Subcutaneous abdominal adipose tissue (tissue), 5 donors: ENCODE measurements around the gene NME4.
"Not testable (repeated sequence)": the region's sequence is repeated elsewhere in the genome, so short reads cannot be mapped to it uniquely, and the experiment has no call there.

Experiments
- H3K27ac ChIP-seq: one replicate; pipeline ENCODE4 v1.7.0; 2013; ENCODE audit warnings: low read depth, mild to moderate bottlenecking, inconsistent platforms, low read length, moderate library complexity
- H3K27me3 ChIP-seq, 5 donors: one replicate each; pipeline ENCODE4 v1.7.0; 2013; ENCODE audit warnings: low read length in 5 of 5, inconsistent platforms in 1 of 5; ENCODE audit not compliant: control insufficient read depth in 5 of 5, insufficient read depth in 4 of 5
- H3K36me3 ChIP-seq, 5 donors: one replicate each; pipeline ENCODE4 v1.7.0; 2013; ENCODE audit warnings: low read length in 5 of 5; ENCODE audit not compliant: control insufficient read depth in 5 of 5, insufficient read depth in 5 of 5
- H3K4me1 ChIP-seq, 5 donors: one replicate each; pipeline ENCODE4 v1.7.0; 2013; ENCODE audit warnings: low read length in 5 of 5, mild to moderate bottlenecking in 3 of 5, moderate library complexity in 1 of 5; ENCODE audit not compliant: control insufficient read depth in 5 of 5, insufficient read depth in 5 of 5
- H3K4me3 ChIP-seq, 5 donors: one replicate each; pipeline ENCODE4 v1.7.0; 2013; ENCODE audit warnings: low read length in 5 of 5, low read depth in 1 of 5
- H3K9ac ChIP-seq, 5 donors: one replicate each; pipeline ENCODE4 v1.7.0; 2013; ENCODE audit warnings: low read length in 5 of 5, mild to moderate bottlenecking in 4 of 5, moderate library complexity in 3 of 5
- H3K9me3 ChIP-seq, 5 donors: one replicate each; pipeline ENCODE4 v1.7.0; 2013; ENCODE audit warnings: low read length in 5 of 5; ENCODE audit not compliant: control insufficient read depth in 5 of 5
- donor health status: healthy.
- donor health status: healthy.
- donor health status: healthy.
- donor health status: healthy.
- donor health status: healthy.

NME4 gene

GRCh38 chr16:397135-397661 lies at the start of gene NME4:
Gene NME4, plus strand, starts transcription at chr16:397199. Its CDS starts 24 bp downstream, at chr16:397223.
- Histone ChIP-seq H3K27ac (peak within 1 kb of the TSS; percentile 70), H3K9me3 (no peaks in the 10 kb centered on the region), H3K36me3 (peaks cover 0 to 11% (median 8%) of the 10 kb centered on the region in 5 donors), H3K9ac (peak within 1 kb of the TSS in 3 of 5 donors; percentile 37 to 56 (median 48)), H3K4me3 (peak within 1 kb of the TSS; percentile 61 to 85 (median 70)), H3K4me1 (peaks cover 0 to 35% (median 23%) of the 10 kb centered on the region in 5 donors), H3K27me3 (no peaks in the 10 kb centered on the region)

DNA sequence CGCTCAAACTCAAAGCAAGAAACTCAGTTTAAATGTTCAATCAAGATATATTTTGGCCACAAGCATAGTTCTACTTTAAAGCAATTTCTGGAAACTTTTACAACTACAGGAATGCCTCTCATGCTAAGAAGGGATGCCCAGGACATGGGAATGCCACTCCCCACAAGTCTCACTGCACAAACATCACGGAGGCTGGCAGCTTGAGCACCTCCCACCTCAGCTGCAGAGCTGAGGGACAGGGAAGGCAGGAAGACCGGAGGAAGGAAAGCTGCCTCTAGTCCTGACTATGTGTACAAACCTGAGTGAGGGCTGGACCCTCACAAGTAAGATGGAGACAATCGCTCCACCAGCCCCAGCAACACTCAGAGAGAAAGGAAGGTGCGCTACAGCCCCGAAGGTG lies 49.8 kb upstream of the NME4 start:
- peaks cover 0 to 10% (median 9%) of the 10 kb centered on the region in 5 donors for H3K4me1 ChIP-seq
- H3K27ac ChIP-seq: no peak overlapping the region
- no peak overlapping the region for H3K9ac ChIP-seq
- H3K36me3 ChIP-seq: peaks cover 0 to 46% (median 30%) of the 10 kb centered on the region in 5 donors
- no peaks in the 10 kb centered on the region for H3K27me3 ChIP-seq
- H3K4me3 ChIP-seq: no peak overlapping the region
- no peaks in the 10 kb centered on the region for H3K9me3 ChIP-seq

GRCh38 chr16:348495-348894 lies 48.5 kb upstream of the NME4 start:
- H3K9me3 ChIP-seq, H3K4me3 ChIP-seq, H3K9ac ChIP-seq, H3K27me3 ChIP-seq, H3K27ac ChIP-seq: not testable (repeated sequence)
- H3K36me3 ChIP-seq: peaks cover 0 to 38% (median 25%) of the 10 kb centered on the region in 5 donors
- peaks cover 0 to 15% (median 13%) of the 10 kb centered on the region in 5 donors for H3K4me1 ChIP-seq

- H3K4me3 ChIP-seq: no peak overlapping the region
- peaks cover 0 to 17% (median 14%) of the 10 kb centered on the region in 5 donors for H3K4me1 ChIP-seq
- no peak overlapping the region for H3K27ac ChIP-seq
- peaks cover 0 to 38% (median 25%) of the 10 kb centered on the region in 5 donors for H3K36me3 ChIP-seq
- H3K27me3 ChIP-seq: no peaks in the 10 kb centered on the region
- no peak overlapping the region for H3K9ac ChIP-seq
- no peaks in the 10 kb centered on the region for H3K9me3 ChIP-seq
These were observed 47.8 kb upstream of the NME4 start for GRCh38 chr16:349211-349610.

DNA sequence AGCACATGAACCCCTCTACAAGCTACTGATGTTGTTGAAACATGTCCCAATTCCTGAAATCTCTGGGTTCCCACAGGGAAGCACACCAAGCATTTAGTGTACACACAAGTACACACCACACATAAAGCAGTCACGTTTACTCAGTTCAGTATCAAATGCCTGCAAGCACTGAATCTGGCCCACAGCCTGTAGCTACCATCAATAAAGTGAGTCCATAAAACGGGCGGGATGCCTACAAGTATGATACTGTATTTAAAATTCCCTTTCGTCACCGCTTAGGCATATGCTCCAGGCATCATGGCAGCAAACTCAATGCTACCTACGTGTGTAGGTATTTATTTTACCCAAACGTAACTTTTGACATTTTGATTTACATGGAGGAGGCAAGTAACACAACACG lies 46.8 kb upstream of the NME4 start:
- Histone ChIP-seq H3K27me3 (no peaks in the 10 kb centered on the region), H3K4me3 (no peak overlapping the region), H3K36me3 (peaks cover 0 to 29% (median 16%) of the 10 kb centered on the region in 5 donors), H3K4me1 (peaks cover 0 to 17% (median 14%) of the 10 kb centered on the region in 5 donors), H3K9me3 (no peaks in the 10 kb centered on the region), H3K27ac (no peak overlapping the region), H3K9ac (no peak overlapping the region)

- Histone ChIP-seq H3K9ac (peak overlapping the region in 4 of 5 donors; percentile 72 to 82 (median 77)), H3K36me3 (peaks cover 0 to 12% (median 5%) of the 10 kb centered on the region in 5 donors), H3K9me3 (no peaks in the 10 kb centered on the region), H3K27ac (no peak overlapping the region), H3K4me3 (peak overlapping the region in 4 of 5 donors; percentile 61 to 73 (median 66)), H3K27me3 (no peaks in the 10 kb centered on the region), H3K4me1 (peaks cover 0 to 17% (median 14%) of the 10 kb centered on the region in 5 donors)
These were observed 45.0 kb upstream of the NME4 start for GRCh38 chr16:351804-352520.

GRCh38 chr16:352547-353403 lies 44.2 kb upstream of the NME4 start, which contains the start of gene AXIN1:
Gene AXIN1, minus strand, starts transcription at chr16:352723. Its CDS starts 5,698 bp downstream, at chr16:347025.
- Histone ChIP-seq H3K4me3 (peak within 1 kb of the TSS in 4 of 5 donors; percentile 61 to 73 (median 66)), H3K27me3 (no peaks in the 10 kb centered on the region), H3K4me1 (peaks cover 0 to 17% (median 14%) of the 10 kb centered on the region in 5 donors), H3K36me3 (peaks cover 0 to 6% (median 3%) of the 10 kb centered on the region in 5 donors), H3K27ac (no peak within 1 kb of the TSS), H3K9ac (peak within 1 kb of the TSS in 4 of 5 donors; percentile 72 to 82 (median 77)), H3K9me3 (no peaks in the 10 kb centered on the region)

GRCh38 chr16:353404-354290 lies 43.4 kb upstream of the NME4 start:
- Histone ChIP-seq H3K9ac (peak overlapping the region in 3 of 5 donors; percentile 30 to 72 (median 39)), H3K27ac (no peak overlapping the region), H3K4me1 (peaks cover 0 to 17% (median 14%) of the 10 kb centered on the region in 5 donors), H3K9me3 (no peaks in the 10 kb centered on the region), H3K4me3 (peak overlapping the region in 4 of 5 donors; percentile 33 to 69 (median 42)), H3K36me3 (peaks cover 0 to 6% (median 3%) of the 10 kb centered on the region in 5 donors), H3K27me3 (no peaks in the 10 kb centered on the region)

DNA sequence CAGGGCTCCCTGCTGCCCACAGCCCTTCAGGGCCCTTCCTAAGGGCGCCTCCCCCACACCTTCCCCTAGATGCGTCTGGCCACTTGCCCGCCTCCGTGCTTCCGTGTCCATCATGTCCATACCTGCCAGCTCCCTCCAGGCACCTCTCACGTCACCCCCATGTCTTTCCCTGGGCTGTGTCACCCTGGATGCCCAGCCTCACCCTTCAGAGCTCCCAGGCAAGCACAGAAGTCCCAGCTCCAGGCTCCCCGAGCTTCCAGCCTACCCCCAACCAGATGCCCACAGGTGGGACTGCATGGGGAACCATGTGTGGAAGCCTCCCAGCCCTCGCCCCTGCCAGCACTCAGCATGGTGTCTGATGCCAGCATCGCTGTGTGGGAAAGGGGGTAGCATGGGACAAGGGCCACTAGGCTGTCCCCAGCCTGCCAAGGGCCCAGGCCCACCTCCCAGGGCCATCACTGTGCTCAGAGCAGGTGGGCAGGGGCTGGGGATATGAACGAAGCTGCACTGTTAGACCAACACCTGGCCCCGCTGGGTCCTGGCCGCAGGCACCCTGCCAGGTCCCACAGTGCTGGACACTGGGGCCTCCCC lies 42.6 kb upstream of the NME4 start:
- no peak overlapping the region for H3K27ac ChIP-seq
- no peaks in the 10 kb centered on the region for H3K27me3 ChIP-seq
- H3K9me3 ChIP-seq: no peaks in the 10 kb centered on the region
- H3K9ac ChIP-seq: no peak overlapping the region
- H3K36me3 ChIP-seq: peaks cover 0 to 6% (median 0%) of the 10 kb centered on the region in 5 donors
- H3K4me3 ChIP-seq: no peak overlapping the region
- peaks cover 0 to 17% (median 14%) of the 10 kb centered on the region in 5 donors for H3K4me1 ChIP-seq
